GM18499 (cell line): ENCODE results near the gene TDG.

ENCODE experiments used
- ATAC-seq: cut with Tn5 transposase; IDR thresholded peaks from one replicate; pipeline ENCODE4 v1.9.1; 2021; ENCODE audit warnings: moderate number of reproducible peaks; ENCODE audit not compliant: insufficient read depth, unreplicated experiment

The TDG gene

DNA sequence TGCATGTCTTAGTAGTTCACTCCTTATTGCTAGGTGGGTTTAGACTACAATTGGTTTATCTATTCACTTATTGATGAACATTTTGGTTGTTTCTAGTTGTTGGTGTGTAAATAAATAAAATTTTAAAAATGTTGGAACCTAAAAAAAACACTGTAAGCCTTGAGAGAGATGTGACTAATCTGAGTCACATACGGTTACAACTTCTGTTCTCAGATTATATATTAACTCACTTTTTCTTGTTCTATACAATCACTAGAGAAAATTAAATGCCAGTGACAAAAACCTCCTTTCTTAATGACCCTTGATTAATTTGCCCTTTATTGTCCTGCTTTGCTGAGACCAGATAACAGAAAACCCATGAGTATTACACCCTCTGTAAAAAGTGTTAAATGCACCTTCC, 7.1 kb upstream of the TDG start:
- ATAC-seq = no peak

DNA sequence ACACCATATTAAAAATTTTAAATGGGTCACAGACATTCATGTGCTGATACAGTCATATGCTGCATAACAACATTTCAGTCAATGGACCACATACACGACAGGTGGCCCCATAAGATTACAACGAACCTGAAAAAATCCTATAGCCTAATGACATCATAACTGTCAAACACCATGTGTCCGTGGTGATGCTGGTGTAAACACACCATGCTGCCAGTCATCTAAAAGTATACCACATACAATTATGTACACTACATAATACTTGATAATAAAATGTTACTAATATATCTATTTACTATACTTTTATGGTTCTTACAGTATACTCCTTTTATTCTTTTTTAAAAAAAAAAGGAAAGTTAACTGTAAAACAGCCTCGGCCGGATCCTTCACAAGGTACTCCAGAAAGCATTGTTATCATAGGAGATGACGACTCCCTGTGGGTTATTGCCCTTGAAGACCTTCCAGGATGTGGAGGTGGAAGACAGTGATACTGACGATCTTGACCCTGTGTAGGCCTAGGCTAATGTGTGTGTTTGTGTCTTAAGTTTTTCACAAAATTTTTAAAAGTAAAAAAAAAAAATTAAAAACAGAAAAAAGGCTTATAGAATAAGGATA, 5.0 kb upstream of the TDG start:
- ATAC-seq = no peak

DNA sequence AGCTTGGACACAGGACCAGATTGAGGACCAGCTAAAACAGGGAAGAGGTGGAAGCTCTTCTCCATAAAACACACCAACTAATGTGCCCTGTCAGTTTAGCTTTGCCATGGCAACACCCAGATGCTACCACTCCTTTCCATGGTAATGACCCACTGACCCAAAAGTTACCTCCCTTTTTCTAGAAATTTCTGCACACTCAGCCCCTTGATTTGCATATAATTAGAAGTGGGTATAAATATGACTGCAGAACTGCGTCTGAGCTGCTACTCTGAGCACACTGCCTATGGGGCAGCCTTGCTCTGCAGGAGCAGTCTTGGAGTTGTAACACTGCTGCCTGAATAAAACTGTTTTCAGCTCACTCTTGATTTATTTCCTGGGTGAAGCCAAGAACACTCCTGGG, 3.2 kb upstream of the TDG start:
- no peak for ATAC-seq

DNA sequence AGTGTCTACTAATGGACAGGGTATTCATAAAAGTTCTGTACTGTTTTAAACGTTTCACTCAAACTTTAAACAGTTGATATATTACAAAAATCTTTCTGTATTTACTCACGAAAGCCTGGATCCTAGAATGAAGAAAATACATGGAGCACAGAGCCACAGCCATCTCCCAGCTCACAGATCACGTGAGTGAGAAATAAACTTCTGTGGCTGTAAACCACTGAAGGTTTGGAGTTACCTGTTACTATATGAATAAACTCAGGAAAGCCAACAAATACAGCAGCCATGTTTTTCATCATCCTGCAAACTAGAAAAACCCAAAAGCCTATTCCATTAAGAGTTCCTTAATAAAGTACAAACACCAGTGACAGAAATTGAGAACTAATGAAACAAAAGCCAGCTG, 867 bp upstream of the TDG start:
- ATAC-seq = no peak

DNA sequence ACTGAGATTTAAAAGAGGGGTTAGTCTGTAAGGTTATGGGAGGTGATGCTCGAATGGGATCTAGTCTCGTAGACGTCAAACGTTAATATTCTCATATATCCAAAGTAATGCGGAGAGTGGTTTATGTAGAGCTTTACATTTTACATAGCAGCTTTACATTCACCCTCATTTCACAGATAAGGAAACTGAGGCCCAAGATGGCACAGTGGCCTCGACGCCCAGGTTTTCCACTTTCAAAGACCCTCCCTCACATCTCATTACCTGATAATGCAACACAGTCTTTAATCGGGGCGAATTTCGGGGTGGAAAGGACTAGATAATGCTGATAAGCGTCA, 450 bp upstream of the TDG start:
- ATAC-seq = no peak

DNA sequence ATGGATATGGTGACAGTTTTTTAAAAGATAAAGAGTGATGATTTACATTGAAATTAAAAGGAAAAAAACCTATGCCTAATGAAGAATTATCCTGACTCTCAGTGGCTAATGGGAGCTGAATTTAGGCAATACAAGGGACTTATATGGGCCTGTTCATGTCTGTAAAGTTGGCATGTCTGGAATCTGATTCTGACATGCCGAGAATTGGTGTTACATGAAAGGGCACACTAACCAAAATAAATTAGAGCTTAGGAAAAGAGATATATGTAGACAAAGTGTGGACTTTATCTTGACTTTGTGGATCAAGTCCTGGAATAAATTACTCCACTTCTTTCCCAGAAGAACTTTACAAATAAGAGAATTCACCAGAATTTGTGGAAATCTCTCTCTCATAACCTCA, 1.1 kb downstream of the TDG start:
- ATAC-seq = no peak

DNA sequence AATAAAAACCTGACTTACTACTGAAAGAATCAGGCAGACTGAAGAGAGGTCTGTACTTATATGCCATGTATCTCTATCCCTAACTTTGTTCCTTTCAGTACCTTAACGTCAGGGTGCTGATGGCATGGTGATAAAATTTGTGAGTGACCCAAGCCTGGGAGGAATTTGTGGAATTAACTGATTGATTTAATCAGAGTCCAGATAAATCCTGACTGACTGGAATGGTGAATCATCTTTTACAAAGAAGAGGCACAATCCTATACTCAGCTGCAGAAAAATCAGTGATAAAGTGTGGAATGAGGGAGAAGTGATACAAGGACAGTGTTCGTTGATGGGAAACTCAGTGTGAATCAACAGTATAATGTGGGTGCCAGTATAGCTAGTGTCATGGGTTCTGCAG, 3.7 kb downstream of the TDG start:
- no peak for ATAC-seq

DNA sequence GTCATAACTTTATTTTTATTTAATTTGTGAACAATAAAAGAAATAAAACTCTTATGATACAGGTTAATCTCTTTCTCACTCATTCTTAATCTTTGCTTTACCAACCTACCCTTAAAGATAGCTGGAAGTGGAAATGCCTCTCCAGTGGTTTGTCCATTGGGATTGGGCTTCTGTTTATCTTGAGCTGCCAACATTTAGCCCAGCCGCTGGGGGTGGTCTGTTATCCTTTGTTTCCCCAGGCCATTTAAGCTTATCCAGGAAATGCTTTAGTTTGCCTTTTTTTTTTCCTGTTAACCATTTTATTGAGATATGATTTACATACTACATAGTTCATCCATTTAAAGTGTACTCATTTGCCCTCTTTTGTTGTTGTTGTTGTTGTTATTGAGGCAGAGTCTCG, 8.2 kb downstream of the TDG start:
- no peak for ATAC-seq

DNA sequence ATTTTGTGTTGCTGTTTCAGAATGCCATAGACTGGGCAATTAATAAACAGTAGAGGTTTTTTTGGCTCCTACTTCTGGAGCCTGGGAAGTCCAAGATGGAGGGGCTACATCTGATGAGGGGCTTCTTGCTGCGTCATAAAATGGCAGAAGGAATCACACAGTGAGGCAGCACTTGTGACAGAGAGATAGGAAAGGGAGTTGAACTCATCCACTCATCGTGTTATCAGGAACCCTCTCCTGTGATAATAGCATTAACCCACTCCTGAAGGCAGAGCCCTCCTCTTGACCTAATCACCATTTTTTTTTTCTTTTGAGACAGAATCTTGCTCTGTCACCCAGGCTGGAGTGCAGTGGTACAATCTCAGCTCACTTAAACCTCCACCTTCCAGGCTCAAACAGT, 9.7 kb downstream of the TDG start:
- no peak for ATAC-seq

DNA sequence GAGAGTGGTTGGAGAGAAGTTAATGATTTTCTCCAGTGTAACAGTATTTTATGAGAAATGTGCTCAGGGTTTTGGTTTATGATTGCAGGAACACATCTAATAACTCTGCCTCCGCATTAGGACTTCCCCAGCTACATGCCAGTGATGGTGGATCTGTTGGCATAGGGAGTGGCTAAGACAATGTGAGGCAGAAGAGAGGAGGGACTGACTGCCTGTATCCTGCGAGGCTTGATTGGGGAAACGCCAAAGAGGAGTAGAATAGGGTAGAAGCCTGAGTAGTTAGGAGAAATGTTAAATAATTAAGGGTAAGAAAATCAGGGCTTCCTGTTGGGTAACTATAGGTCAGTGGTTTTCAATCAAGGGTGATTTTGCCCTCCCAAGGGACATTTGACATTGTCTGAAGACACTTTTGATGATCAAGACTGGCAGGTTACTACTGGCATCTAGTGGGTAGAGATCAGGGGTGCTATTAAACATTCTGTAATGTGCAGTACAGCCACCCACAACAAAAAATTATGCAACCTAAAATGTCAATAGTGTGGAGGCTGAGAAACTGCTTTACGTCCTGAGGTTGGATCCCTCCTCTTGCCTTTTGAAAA, 12.8 kb downstream of the TDG start:
- ATAC-seq = no peak

DNA sequence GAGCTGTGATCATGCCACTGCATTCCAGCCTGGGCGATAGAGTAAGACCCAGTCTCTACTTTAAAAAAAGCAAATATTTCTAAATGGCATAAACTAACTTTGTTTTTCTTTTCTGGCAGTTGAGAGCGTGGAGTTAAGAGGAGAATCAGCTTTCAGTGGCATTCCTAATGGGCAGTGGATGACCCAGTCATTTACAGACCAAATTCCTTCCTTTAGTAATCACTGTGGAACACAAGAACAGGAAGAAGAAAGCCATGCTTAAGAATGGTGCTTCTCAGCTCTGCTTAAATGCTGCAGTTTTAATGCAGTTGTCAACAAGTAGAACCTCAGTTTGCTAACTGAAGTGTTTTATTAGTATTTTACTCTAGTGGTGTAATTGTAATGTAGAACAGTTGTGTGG, 21.2 kb downstream of the TDG start:
- ATAC-seq = no peak

DNA sequence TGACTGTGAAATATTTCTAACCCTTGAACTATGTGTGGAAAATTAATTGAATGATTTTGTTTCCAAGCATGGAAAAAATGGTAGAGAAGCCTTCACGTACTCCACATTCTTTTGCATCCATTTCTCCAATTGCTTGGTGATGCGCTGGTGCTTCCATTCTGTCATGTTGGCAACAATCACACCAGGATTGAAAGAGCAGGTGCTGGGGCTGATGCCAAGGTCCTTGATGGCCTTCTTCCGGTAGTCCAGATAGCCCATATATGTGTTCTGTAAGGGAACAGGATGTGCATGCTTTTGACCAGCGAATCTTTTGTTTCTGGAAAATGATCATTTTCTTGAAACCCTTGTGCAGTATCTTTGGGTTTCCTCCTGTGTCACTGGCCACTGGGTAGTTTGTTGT, 28.6 kb downstream of the TDG start:
- ATAC-seq = no peak

DNA sequence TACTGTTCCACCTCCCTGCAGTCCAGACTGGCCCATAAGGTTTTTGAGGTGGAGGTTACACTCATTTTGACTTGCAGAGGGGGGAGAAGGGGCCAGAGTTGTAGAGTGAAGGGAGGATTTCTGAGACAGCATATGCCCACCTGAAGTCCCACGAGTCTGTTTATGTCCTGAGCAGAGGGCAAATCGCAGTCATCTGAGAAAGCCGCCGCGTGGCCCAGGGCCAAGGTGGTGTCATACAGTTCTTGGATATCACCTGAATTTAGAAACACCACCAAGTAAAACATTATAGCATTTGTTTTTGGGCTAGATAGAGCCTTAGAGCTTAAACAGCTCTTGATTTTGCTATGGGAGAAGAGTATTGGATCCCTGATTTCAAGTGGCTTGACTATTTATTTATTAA, 30.9 kb downstream of the TDG start:
- no peak for ATAC-seq

DNA sequence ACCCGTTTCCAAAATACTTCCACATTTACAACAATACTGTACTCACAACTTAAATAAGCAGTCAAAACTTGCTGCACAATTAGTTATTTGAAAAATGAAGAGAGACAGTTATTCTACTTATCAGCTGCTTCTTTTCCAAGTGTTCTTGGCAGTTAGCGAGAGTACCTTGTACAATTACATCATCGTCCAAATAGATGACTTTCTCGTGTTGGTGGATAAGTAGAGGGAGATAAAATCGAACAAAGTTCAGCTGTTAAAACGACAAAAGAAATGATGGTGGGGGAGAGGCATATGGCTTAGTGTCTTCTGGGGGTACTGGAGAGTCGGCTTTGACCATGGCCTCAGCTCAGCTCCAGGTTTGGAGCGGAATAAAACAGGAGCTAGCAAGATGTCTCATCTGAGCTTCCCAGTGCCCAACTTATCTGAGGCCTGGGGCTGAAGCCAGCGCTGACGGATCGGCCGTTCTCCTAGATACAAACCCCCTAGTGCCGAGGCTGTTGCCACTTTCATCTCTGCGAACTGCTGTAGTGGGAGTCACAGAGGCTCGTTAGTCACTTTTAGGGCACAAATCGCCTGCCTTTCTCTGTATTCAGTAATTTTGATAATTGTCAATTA, 31.7 kb downstream of the TDG start:
- no peak for ATAC-seq

DNA sequence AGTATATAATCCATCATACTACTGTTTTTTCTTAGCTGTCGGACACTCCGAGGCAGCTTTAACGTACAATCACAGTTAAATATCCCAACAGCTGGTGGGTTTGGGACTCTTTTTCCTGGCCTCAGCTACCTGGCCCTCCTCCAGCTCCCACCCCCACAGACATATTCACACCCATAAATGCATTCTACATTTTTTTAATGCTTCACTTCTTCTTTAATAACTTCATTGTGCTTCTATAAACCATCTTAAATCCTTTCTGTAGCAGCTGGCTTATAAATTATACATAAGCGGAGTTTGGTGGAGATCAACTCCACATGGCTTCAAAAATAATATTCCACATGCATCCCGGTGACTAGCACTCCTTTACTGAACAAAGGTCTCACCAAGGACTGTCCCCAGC, 33.3 kb downstream of the TDG start:
- no peak for ATAC-seq

DNA sequence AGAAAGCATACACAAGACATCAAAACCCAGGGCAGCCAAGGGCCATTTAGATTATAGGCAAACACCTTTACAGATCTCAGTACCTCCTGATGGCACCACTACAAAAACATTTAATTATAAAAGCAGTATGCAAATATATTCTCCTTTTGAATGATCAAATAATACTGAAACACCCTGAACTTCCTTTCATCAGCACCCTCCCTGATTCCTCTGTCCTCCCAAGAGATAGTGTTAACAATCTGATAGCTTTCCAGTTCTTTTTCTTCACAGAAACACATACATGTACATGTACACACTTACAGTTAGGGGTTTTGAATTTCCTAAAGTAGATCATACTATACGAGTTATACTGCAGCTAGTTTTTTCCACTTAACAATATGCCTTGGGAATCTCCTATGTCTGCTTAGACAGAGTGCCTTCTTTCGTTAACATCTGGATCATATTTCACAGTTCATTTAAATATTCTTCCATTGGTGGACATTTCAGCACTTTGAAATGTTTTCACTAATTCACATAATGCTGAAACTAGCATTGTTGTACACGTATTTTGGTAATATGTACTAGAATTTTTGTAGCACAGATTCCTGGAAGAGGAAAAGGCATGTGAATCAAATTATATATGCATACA, 35.2 kb downstream of the TDG start:
- no peak for ATAC-seq

DNA sequence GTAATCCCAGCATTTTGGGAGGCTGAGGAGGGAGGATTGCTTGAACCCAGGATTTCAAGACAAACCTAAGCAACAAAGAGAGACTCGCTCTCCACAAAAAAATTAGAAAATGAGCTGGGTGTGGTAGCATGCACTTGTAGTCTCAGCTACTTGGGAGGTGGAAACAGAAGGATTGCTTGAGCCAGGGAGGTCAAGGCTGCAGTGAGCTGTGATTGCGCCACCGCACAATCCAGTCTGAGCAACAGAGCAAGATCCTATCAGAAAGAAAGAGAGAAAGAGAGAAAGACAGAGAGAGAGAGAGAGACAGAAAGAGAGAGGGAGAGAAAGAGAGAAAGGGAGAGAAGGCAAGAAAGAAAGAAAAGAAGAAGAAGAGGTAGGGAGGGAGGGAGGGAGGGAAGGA, 37.0 kb downstream of the TDG start:
- ATAC-seq = no peak

DNA sequence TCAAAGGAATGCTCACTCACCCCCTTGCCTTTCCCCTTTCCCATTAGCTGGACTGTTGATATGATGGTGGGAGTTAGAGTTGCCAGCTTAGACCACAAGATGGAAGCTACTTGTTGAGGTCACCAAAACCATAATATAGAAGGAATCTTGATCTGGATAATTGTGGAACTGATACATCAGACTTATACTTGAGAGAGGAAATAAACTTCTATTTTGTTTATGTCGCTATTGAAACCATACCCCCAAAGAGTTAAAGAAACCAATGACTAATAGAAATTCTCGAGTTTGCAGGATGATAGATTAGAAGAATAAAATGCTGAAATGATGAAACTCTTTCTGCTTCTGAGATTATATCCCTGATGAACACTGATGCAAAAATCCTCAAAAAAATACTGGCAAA, 37.9 kb downstream of the TDG start:
- no peak for ATAC-seq

DNA sequence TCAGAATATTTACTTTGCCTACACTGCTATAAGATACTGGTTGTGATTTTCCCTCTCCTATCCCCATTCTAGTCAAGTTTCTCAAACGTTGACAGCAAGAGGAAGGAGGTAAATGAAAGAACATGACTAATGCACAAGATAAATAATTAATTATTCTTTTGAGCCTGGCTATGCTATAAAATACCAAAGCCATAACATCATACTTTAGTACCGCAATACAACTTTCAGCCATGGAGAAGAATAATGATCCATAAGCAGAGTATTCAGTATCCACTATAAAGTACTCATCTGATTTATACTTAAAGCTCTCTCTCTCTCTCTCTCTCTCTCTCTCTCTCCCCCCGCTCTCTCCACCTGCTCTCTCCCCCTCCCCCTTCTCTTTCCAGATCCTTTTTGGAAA, 41.3 kb downstream of the TDG start:
- no peak for ATAC-seq

DNA sequence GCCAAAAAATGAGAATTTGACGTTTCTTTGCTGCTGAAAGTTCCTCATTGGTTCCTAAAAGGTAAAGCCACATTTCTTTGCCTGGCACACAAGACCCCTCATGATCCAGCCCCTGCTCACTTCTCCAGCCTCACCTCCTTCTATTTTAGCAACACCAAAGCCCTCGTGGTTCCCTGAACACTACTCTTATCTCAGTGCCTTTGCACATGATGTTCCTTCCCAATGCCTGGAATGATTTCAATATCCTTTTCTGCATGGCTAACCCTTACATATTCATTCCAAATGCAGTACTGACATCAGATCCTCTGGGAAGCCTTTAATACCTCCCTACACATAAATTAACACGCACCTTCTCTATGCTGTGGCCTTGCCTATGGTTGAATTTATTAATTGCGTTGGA, 44.4 kb downstream of the TDG start:
- no peak for ATAC-seq

DNA sequence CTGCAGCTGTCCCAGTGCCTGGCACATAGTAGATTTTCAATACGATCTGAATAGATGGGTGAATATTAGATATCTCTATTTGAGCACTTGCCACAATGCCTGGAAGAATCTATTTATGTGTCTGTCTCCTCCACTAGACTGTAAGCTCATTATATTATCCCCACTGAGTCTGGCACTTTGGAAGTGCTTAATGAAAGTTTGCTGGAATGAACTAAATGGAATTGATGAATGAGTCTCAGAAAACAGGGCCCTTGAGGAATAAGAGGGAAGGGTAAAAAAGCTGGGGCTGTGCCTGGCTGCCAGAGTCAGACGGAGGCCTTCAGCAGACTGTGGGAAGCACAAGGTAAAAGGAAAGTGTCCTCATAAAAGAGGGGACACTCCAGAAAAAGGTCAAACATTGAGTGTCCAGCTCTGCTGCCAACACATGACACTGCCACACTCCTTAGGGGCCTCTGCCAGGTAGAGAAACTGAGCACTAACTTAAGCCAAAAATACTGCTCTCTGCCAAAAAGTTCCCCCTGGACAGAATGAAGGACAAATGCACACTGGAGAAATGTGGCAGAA, 45.0 kb downstream of the TDG start:
- no peak for ATAC-seq

DNA sequence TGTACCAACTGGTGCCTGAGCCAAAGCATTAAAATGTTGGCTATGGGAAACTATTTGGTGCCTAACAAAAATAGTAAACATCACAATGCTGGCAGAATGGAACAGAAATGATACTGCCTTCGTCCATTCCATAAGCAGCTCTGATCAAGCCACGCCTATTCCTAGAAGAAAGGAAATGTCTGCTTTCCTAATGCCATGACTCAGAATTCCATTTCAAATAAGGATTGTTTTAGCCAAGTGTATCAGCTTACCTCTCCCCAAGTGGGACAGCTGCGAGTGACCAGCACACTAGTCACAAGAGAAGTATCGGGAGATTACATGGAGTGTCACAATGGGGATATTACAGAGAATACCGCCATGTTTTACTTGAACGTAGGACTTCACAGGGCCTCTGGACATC, 45.6 kb downstream of the TDG start:
- no peak for ATAC-seq
